ENCODE results near the gene NEMP1. TPM values are rescaled to one million over a fixed set of nuclear protein-coding genes. Genes with fewer than 3 reads are reported as not detected.

The NEMP1 gene
- total and polyA plus RNA-seq, 4 donors, result 1.4 to 10.9 (median 3.2) TPM

DNA sequence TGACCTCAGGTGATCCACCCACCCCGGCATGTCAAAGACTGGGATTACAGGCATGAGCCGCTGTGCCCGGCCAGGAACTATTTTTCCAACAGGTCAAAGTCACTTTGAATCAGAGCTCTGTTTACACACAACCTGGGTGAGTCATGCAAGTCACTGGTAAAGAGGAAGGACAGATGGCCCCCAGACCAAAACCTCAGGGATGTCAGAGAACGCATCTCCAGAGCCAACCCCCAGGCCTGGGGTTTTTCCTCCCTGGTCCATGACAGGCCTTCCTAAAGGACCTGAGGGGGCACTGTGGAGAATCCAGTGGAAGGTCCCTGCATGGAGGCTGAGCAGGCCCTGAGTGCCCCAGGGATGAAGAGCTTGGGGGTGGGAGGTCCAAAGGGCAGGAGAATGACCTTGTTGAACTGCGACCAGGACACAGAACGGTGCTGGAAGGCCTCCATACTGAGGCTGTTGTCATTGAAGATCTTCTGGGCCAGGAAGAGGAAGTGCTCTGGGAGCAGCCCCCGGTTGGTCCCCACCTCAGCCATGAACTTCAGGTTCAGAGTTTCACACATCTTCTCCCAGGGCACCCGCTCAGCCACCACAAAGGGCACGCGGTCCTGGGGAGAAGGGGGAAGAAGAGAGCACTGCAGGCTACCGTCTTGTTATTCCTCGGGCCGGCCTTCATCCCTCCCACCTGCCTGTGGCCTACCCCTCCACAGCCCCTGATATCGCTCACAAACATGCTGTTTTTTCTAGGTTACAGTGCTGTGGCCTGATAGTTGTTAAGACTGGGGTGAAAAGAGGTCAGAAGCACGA, 23.5 kb upstream of the NEMP1 start (continued):
- TF ChIP-seq SP1 (IDR thresholded peaks at IDR 0.05) (peak; percentile 97), RAD21 (IDR thresholded peaks at IDR 0.05) (peak; percentile 11 to 32), HNF4G (IDR thresholded peaks at IDR 0.05) (peak; percentile 94), JUND (IDR thresholded peaks at IDR 0.05) (peak; percentile 99 to 100), HNF4A (conservative IDR thresholded peaks at IDR 0.05) (peak; percentile 89 to 93), YY1 (IDR thresholded peaks at IDR 0.05) (peak; percentile 75), NR2F2 (IDR thresholded peaks at IDR 0.05) (peak; percentile 76)

- WGBS, result 93% methylated on average over 12 of the region's 12 CpGs
- no peak overlapping the region for H3K9ac ChIP-seq (ENCODE audit: low read depth in 1 of 2, low read length in 2 of 2)
- no peaks in the 10 kb centered on the region for H3K27me3 ChIP-seq (ENCODE audit: control insufficient read depth in 4 of 4, insufficient read depth in 4 of 4, low read length in 3 of 4)
- no peaks in the 10 kb centered on the region for H3K9me3 ChIP-seq (ENCODE audit: control insufficient read depth in 4 of 4, low read length in 3 of 4)
- TF ChIP-seq RXRA (IDR thresholded peaks at IDR 0.05) (no peak), YY1 (IDR thresholded peaks at IDR 0.05) (no peak), MAX (IDR thresholded peaks at IDR 0.05) (no peak), NR2F2 (IDR thresholded peaks at IDR 0.05) (no peak), JUND (IDR thresholded peaks at IDR 0.05) (no peak), HNF4A (conservative IDR thresholded peaks at IDR 0.05) (no peak), RAD21 (IDR thresholded peaks at IDR 0.05) (no peak), FOXA1 (IDR thresholded peaks at IDR 0.05) (no peak), TAF1 (conservative IDR thresholded peaks at IDR 0.05) (no peak), EGR1 (IDR thresholded peaks at IDR 0.05; ENCODE audit: low read depth in 2 of 2) (no peak), FOXA2 (IDR thresholded peaks at IDR 0.05) (no peak), SP1 (IDR thresholded peaks at IDR 0.05) (no peak), GABPA (IDR thresholded peaks at IDR 0.05 in 1 of 2, conservative IDR thresholded peaks at IDR 0.05 in 1 of 2) (no peak), ATF3 (IDR thresholded peaks at IDR 0.05) (no peak), HNF4G (IDR thresholded peaks at IDR 0.05) (no peak)
- TF ChIP-seq, protein P1, sequence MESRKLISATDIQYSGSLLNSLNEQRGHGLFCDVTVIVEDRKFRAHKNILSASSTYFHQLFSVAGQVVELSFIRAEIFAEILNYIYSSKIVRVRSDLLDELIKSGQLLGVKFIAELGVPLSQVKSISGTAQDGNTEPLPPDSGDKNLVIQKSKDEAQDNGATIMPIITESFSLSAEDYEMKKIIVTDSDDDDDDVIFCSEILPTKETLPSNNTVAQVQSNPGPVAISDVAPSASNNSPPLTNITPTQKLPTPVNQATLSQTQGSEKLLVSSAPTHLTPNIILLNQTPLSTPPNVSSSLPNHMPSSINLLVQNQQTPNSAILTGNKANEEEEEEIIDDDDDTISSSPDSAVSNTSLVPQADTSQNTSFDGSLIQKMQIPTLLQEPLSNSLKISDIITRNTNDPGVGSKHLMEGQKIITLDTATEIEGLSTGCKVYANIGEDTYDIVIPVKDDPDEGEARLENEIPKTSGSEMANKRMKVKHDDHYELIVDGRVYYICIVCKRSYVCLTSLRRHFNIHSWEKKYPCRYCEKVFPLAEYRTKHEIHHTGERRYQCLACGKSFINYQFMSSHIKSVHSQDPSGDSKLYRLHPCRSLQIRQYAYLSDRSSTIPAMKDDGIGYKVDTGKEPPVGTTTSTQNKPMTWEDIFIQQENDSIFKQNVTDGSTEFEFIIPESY (IDR thresholded peaks at IDR 0.05), result no peak
- TF ChIP-seq, protein P2, sequence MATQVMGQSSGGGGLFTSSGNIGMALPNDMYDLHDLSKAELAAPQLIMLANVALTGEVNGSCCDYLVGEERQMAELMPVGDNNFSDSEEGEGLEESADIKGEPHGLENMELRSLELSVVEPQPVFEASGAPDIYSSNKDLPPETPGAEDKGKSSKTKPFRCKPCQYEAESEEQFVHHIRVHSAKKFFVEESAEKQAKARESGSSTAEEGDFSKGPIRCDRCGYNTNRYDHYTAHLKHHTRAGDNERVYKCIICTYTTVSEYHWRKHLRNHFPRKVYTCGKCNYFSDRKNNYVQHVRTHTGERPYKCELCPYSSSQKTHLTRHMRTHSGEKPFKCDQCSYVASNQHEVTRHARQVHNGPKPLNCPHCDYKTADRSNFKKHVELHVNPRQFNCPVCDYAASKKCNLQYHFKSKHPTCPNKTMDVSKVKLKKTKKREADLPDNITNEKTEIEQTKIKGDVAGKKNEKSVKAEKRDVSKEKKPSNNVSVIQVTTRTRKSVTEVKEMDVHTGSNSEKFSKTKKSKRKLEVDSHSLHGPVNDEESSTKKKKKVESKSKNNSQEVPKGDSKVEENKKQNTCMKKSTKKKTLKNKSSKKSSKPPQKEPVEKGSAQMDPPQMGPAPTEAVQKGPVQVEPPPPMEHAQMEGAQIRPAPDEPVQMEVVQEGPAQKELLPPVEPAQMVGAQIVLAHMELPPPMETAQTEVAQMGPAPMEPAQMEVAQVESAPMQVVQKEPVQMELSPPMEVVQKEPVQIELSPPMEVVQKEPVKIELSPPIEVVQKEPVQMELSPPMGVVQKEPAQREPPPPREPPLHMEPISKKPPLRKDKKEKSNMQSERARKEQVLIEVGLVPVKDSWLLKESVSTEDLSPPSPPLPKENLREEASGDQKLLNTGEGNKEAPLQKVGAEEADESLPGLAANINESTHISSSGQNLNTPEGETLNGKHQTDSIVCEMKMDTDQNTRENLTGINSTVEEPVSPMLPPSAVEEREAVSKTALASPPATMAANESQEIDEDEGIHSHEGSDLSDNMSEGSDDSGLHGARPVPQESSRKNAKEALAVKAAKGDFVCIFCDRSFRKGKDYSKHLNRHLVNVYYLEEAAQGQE (IDR thresholded peaks at IDR 0.05), result no peak
- TF ChIP-seq, protein P3, sequence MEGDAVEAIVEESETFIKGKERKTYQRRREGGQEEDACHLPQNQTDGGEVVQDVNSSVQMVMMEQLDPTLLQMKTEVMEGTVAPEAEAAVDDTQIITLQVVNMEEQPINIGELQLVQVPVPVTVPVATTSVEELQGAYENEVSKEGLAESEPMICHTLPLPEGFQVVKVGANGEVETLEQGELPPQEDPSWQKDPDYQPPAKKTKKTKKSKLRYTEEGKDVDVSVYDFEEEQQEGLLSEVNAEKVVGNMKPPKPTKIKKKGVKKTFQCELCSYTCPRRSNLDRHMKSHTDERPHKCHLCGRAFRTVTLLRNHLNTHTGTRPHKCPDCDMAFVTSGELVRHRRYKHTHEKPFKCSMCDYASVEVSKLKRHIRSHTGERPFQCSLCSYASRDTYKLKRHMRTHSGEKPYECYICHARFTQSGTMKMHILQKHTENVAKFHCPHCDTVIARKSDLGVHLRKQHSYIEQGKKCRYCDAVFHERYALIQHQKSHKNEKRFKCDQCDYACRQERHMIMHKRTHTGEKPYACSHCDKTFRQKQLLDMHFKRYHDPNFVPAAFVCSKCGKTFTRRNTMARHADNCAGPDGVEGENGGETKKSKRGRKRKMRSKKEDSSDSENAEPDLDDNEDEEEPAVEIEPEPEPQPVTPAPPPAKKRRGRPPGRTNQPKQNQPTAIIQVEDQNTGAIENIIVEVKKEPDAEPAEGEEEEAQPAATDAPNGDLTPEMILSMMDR (IDR thresholded peaks at IDR 0.05; ENCODE audit: low read depth, low read length, missing input control), result no peak
- H3K36me3 ChIP-seq (ENCODE audit: control insufficient read depth in 4 of 4, insufficient read depth in 3 of 4, low read depth in 1 of 4, low read length in 3 of 4), result peaks cover 10 to 59% (median 40%) of the 10 kb centered on the region in 4 donors
- H3K27ac ChIP-seq (ENCODE audit: low read depth in 1 of 2, low read length in 2 of 2), result peak overlapping the region; percentile 1 to 23
- DNase-seq (ENCODE audit: low spot score), result no peak
- peaks cover 7 to 15% (median 9%) of the 10 kb centered on the region in 4 donors for H3K4me1 ChIP-seq (ENCODE audit: control insufficient read depth in 4 of 4, insufficient read depth in 4 of 4, low read length in 3 of 4)
- no peak overlapping the region for H3K4me3 ChIP-seq (ENCODE audit: low read depth in 1 of 3, low read length in 3 of 3)
Observed at GRCh38 chr12:57099766-57100165, 21.2 kb upstream of the NEMP1 start.

All from liver (tissue), 9 donors.